SK-N-MC (cell line): ENCODE results near the gene REEP5.

Source experiments
- EZH2 ChIP-seq: fragments of 200-600 bp; sonication (generic); IDR thresholded peaks from one replicate; pipeline ENCODE4 v1.6.1; 2017; ENCODE audit warnings: antibody characterized with exemption
- POLR2AphosphoS5 ChIP-seq: IDR thresholded peaks from 2 replicates; pipeline ENCODE4 v1.6.1; 2012; ENCODE audit warnings: mild to moderate bottlenecking, low read depth, low read length, borderline replicate concordance

GRCh38 chr5:112847306-112847705 is 74.7 kb downstream of the REEP5 start:
- TF ChIP-seq EZH2 (no peak), POLR2AphosphoS5 (no peak)
